CD4-positive, alpha-beta T cell treated with Interleukin-4 for 1 hour (primary cell): Measurements from ENCODE around the gene SLC9A4.
A peak's percentile ranks its signal among the peaks of the same experiment; 100 is the strongest.
"Not testable (repeated sequence)": the region's sequence is repeated elsewhere in the genome, so short reads cannot be mapped to it uniquely, and the experiment has no call there.

Source experiments
- DNase-seq, 2 donors: peaks; one replicate each; pipeline ENCODE4 v3.0.0-alpha.2; 2020 to 2022

Gene SLC9A4

GRCh38 chr2:102551329-102552096 lies 78.5 kb downstream of the SLC9A4 start:
- DNase-seq, result no peak

GRCh38 chr2:102553601-102554000 lies 80.6 kb downstream of the SLC9A4 start:
- no peak for DNase-seq

GRCh38 chr2:102558463-102558862 lies 85.4 kb downstream of the SLC9A4 start:
- DNase-seq, result no peak

GRCh38 chr2:102562542-102562941 lies 89.5 kb downstream of the SLC9A4 start:
- not testable (repeated sequence) for DNase-seq

GRCh38 chr2:102575888-102576287 lies 102.9 kb downstream of the SLC9A4 start:
- DNase-seq, result no peak

- no peak for DNase-seq
Measured at GRCh38 chr2:102578376-102578775, 105.3 kb downstream of the SLC9A4 start.

GRCh38 chr2:102581911-102582310 lies 108.9 kb downstream of the SLC9A4 start:
- DNase-seq, result peak in 1 of 2 donors; percentile 8

GRCh38 chr2:102582845-102583244 lies 109.8 kb downstream of the SLC9A4 start:
- DNase-seq, result no peak
